HG03565 (cell line): ENCODE measurements around the gene TMEM176B.
"Not testable (repeated sequence)": the region's sequence is repeated elsewhere in the genome, so short reads cannot be mapped to it uniquely, and the experiment has no call there.

ENCODE experiments used
- ATAC-seq: cut with Tn5 transposase; IDR thresholded peaks from one replicate; pipeline ENCODE4 v1.9.1; 2021; ENCODE audit warnings: mild to moderate bottlenecking, moderate library complexity; ENCODE audit not compliant: unreplicated experiment

TMEM176B gene

GRCh38 chr7:150823484-150824126, 23.4 kb upstream of the TMEM176B start:
- ATAC-seq: no peak

- ATAC-seq: no peak
Observed at GRCh38 chr7:150823043-150823442, 22.9 kb upstream of the TMEM176B start.

- ATAC-seq: no peak
Observed at GRCh38 chr7:150820578-150821198, 20.5 kb upstream of the TMEM176B start.

GRCh38 chr7:150820148-150820547, 20.0 kb upstream of the TMEM176B start:
- ATAC-seq: no peak

GRCh38 chr7:150818971-150819370, 18.8 kb upstream of the TMEM176B start:
- ATAC-seq: no peak

- no peak for ATAC-seq
Observed at GRCh38 chr7:150814328-150815001, 14.3 kb upstream of the TMEM176B start.

GRCh38 chr7:150807616-150808438, 7.7 kb upstream of the TMEM176B start:
- not testable (repeated sequence) for ATAC-seq

GRCh38 chr7:150806863-150807262, 6.7 kb upstream of the TMEM176B start:
- no peak for ATAC-seq

- ATAC-seq: no peak
Observed at GRCh38 chr7:150806454-150806853, 6.3 kb upstream of the TMEM176B start.

- no peak for ATAC-seq
Observed at GRCh38 chr7:150805864-150806263, 5.7 kb upstream of the TMEM176B start.

- ATAC-seq: no peak
Observed at GRCh38 chr7:150804802-150805201, 4.6 kb upstream of the TMEM176B start.

GRCh38 chr7:150803161-150803860, 3.1 kb upstream of the TMEM176B start:
- no peak for ATAC-seq

- ATAC-seq: no peak
Observed at GRCh38 chr7:150801946-150802771, 2.0 kb upstream of the TMEM176B start.

GRCh38 chr7:150801242-150801945, 1.2 kb upstream of the TMEM176B start:
- ATAC-seq: no peak

GRCh38 chr7:150800581-150801241, 547 bp upstream of the TMEM176B start, which contains the start of gene TMEM176A:
TSS of gene TMEM176A (plus strand) at chr7:150800769. CDS start at chr7:150801551, 782 bp downstream.
- ATAC-seq: no peak

- ATAC-seq: no peak
Observed at GRCh38 chr7:150799156-150799555, 1.0 kb downstream of the TMEM176B start.

GRCh38 chr7:150797661-150798060, 2.5 kb downstream of the TMEM176B start:
- ATAC-seq: no peak

- ATAC-seq: no peak
Observed at GRCh38 chr7:150793569-150794238, 6.5 kb downstream of the TMEM176B start.
